ENCODE data around the gene KLC1.

The KLC1 gene

DNA sequence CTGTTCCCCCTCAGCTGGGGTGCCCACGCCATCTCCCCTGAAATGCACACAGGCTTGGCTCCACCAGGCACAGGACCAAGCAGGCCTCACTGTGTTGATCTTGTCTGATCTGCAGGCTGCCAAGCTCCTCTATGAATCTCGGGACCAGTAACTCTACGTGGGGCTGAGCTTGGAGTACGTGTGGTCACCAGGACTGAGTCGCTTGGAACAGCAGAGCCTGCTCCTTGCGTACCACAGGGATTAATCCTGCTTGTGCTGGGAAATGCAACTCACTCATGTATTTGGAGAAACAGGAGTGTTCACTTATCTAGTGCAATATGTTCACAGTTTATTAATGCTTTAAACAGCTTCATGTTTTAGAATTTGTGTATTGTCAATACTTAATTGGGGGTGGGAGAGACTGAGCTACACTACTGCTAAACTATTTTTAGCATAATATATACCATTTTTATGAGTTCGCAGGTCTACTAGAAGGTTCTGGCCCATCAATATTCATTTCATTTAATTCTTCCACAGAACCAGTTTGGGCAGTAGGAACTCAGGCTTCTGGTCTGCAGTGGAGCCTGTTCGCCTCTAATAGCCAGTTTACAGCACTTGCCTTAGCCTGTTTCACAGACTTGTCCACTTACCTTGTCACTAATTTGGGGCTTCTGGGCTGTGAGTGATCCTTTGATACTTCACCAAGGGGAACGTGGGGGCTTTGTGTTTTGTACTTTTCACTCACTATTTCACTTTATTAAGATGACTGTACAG lies 104.0 kb downstream of the KLC1 start:
- no peak for DNase-seq (ENCODE audit: low read depth)
- no peak overlapping the region for H3K4me3 ChIP-seq (ENCODE audit: low read length)
- TF ChIP-seq, protein P1, sequence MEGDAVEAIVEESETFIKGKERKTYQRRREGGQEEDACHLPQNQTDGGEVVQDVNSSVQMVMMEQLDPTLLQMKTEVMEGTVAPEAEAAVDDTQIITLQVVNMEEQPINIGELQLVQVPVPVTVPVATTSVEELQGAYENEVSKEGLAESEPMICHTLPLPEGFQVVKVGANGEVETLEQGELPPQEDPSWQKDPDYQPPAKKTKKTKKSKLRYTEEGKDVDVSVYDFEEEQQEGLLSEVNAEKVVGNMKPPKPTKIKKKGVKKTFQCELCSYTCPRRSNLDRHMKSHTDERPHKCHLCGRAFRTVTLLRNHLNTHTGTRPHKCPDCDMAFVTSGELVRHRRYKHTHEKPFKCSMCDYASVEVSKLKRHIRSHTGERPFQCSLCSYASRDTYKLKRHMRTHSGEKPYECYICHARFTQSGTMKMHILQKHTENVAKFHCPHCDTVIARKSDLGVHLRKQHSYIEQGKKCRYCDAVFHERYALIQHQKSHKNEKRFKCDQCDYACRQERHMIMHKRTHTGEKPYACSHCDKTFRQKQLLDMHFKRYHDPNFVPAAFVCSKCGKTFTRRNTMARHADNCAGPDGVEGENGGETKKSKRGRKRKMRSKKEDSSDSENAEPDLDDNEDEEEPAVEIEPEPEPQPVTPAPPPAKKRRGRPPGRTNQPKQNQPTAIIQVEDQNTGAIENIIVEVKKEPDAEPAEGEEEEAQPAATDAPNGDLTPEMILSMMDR (conservative IDR thresholded peaks at IDR 0.05; ENCODE audit: low read depth, low read length), result no peak

- H3K4me3 ChIP-seq (ENCODE audit: low read length), result no peak overlapping the region
- TF ChIP-seq, protein P1 (conservative IDR thresholded peaks at IDR 0.05; ENCODE audit: low read depth, low read length), result no peak
- DNase-seq (ENCODE audit: low read depth), result no peak
Measured at GRCh38 chr14:103733651-103734050, 104.6 kb downstream of the KLC1 start.

DNA sequence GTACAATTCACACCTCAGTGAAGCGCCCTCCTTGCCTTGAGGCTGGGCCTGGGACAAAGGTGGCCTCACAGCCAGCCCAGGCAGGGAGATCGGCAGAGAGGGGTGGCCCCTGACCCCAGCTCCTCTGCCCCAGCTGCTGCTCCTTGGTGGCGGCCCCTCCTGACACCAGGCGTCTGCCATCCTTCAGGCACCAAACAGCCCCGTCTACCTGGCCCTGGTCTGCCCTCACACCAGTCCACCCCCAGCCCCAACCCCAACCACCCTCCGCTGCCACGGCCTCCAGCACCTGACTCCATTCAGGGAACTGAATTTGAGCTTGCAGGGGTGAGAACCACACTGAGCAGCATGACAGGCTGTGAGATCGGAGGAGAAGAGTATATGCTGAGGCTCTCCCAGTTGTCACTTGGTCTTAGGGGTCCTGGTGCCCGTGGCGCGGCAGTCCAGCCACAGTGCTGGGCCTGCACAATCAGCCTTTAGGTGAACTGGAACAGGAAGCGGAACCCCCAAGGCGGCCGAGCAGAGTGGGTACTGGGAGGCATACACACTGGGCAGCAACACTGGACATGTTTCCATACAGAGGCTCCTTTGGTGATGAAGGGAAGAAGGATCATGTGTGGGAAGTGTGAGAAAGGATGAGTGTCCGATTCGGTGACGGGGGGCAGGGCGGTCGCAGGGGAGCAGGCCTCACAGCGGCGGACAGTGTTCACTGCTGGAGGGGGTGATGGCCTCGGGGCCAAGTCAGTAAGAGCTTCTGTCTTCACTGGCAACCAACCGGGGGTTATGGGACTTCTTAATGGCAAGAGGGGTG lies 105.3 kb downstream of the KLC1 start:
- TF ChIP-seq, protein P1 (conservative IDR thresholded peaks at IDR 0.05; ENCODE audit: low read depth, low read length), result no peak
- no peak for DNase-seq (ENCODE audit: low read depth)
- H3K4me3 ChIP-seq (ENCODE audit: low read length), result no peak overlapping the region

DNA sequence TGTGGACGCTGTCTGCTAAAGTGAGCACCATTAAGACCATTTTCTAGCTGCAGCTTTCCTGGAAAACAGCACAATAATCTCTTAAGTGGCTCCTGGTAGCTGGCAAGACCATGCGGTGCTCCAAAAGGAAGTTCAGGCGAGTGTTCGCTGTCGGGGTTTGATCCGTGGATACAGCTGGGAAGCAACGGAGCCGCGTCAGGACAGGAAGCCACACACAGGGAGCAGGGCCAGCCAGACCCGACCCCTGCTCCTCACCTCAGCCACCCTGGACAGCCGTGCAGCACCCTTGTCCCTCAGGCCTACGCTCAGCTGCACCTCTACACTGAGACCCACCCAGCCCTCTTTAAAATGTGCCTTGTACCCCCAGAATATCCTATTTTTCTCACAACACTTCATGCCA lies 106.0 kb downstream of the KLC1 start:
- DNase-seq (ENCODE audit: low read depth), result no peak
- TF ChIP-seq, protein P1 (conservative IDR thresholded peaks at IDR 0.05; ENCODE audit: low read depth, low read length), result no peak
- no peak overlapping the region for H3K4me3 ChIP-seq (ENCODE audit: low read length)

- TF ChIP-seq, protein P1 (conservative IDR thresholded peaks at IDR 0.05; ENCODE audit: low read depth, low read length), result peak; percentile 12
- H3K4me3 ChIP-seq (ENCODE audit: low read length), result no peak overlapping the region
- DNase-seq (ENCODE audit: low read depth), result no peak
Measured at GRCh38 chr14:103735439-103735814, 106.4 kb downstream of the KLC1 start.

GRCh38 chr14:103735815-103736545 lies 107.0 kb downstream of the KLC1 start:
- no peak overlapping the region for H3K4me3 ChIP-seq (ENCODE audit: low read length)
- TF ChIP-seq, protein P1 (conservative IDR thresholded peaks at IDR 0.05; ENCODE audit: low read depth, low read length), result no peak
- no peak for DNase-seq (ENCODE audit: low read depth)
